GM18951 (cell line): Measurements from ENCODE around the gene PRM3.
"Not testable (repeated sequence)": the region's sequence is repeated elsewhere in the genome, so short reads cannot be mapped to it uniquely, and the experiment has no call there.

Source experiments
- POLR2A ChIP-seq: IDR thresholded peaks from 4 replicates; pipeline ENCODE4 v1.6.1; 2011; ENCODE audit warnings: mild to moderate bottlenecking; ENCODE audit not compliant: insufficient read length, insufficient read depth; ENCODE audit errors: extremely low read depth
- in situ Hi-C: fragments of 300-500 bp; cut with MboI; formaldehyde crosslinking; loops from one replicate; pipeline ENCODE4 v1.12.0; 2022; ENCODE audit warnings: low sequenced_read_pairs, mixed read lengths, inconsistent platforms; ENCODE audit not compliant: unreplicated experiment

The PRM3 gene

GRCh38 chr16:11299865-11300559 is 26.6 kb upstream of the PRM3 start:
- TF ChIP-seq POLR2A, result no peak
- in situ Hi-C loops, result no loop called here

GRCh38 chr16:11298950-11299547 is 25.6 kb upstream of the PRM3 start:
- in situ Hi-C loops, result not testable (repeated sequence)

- in situ Hi-C loops, result no loop called here
- TF ChIP-seq POLR2A, result no peak
Observed at GRCh38 chr16:11298143-11298900, 24.9 kb upstream of the PRM3 start.

GRCh38 chr16:11297492-11298142 is 24.2 kb upstream of the PRM3 start:
- in situ Hi-C loops, result no loop called here
- peak; percentile 20 for TF ChIP-seq POLR2A

GRCh38 chr16:11296706-11297491 is 23.5 kb upstream of the PRM3 start:
- no peak for TF ChIP-seq POLR2A
- in situ Hi-C loops, result no loop called here

GRCh38 chr16:11296351-11296705 is 22.9 kb upstream of the PRM3 start:
- in situ Hi-C loops, result no loop called here
- TF ChIP-seq POLR2A, result no peak

- in situ Hi-C loops, result no loop called here
- TF ChIP-seq POLR2A, result no peak
Observed at GRCh38 chr16:11295672-11296071, 22.2 kb upstream of the PRM3 start.

- no peak for TF ChIP-seq POLR2A
- in situ Hi-C loops, result no loop called here
Observed at GRCh38 chr16:11292076-11292748, 18.8 kb upstream of the PRM3 start.

- TF ChIP-seq POLR2A, result no peak
Observed at GRCh38 chr16:11291091-11291703, 17.8 kb upstream of the PRM3 start.

GRCh38 chr16:11290102-11290893 is 16.9 kb upstream of the PRM3 start:
- no peak for TF ChIP-seq POLR2A
- in situ Hi-C loops, result no loop called here

More at GRCh38 chr16:11291091-11291703, 17.8 kb upstream of the PRM3 start:
- in situ Hi-C loops, result no loop called here

- in situ Hi-C loops, result not testable (repeated sequence)
Observed at GRCh38 chr16:11289696-11290095, 16.3 kb upstream of the PRM3 start.

- in situ Hi-C loops, result no loop called here
- no peak for TF ChIP-seq POLR2A
Observed at GRCh38 chr16:11289202-11289601, 15.8 kb upstream of the PRM3 start.
